NK-92 (cell line): Measurements from ENCODE around the gene VTN.
"Not testable (repeated sequence)": the region's sequence is repeated elsewhere in the genome, so short reads cannot be mapped to it uniquely, and the experiment has no call there.

Source experiments
- DNase-seq: peaks from one replicate; lab custom pipeline; 2025; ENCODE audit not compliant: unreplicated experiment; lab: John Stamatoyannopoulos, UW

The VTN gene

DNA sequence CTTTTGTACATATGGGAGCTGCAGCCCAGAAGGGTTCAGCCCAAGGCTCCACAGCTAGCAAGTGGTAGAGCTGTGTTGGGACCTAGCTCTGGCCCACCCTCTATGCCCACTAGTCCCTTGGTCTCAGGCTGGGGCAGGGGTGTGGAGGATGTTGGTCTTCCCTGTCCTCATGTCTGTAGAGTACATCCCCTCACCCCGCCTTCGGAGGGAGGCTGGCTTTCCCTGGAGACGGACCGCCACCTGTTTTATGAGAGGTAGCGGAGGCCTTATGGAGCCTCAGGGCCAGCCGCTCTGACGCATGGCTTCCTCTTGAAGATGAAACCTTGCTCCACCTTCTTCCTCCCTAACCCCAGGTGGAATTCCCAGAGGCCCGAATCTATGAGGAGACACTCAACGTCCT lies 26.1 kb downstream of the VTN start:
- no peak for DNase-seq

DNA sequence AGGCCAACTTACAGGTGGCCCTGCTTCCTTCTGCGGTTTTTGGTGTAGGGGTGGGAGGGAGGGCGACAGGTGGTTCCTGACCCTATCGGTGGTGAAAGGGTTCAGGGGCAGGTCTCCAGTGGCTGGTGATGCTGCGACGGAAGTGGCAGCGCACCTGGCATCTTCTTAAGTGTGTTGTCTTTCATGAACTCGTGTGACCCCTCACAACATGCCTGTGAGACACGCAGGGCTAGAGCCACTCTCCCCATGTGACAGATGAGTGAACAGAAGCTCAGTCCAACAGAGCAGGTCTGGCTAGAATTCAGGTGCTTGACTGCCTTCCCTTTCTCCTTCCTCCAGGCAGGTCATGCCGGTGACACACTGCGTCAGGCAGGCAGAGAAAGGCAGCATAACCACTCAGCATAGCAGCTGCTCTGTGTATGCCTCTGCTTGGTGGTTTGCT lies 26.6 kb downstream of the VTN start:
- no peak for DNase-seq

GRCh38 chr17:28342313-28342712 lies 27.8 kb downstream of the VTN start:
- DNase-seq = no peak

GRCh38 chr17:28341516-28341915 lies 28.6 kb downstream of the VTN start:
- DNase-seq = no peak

DNA sequence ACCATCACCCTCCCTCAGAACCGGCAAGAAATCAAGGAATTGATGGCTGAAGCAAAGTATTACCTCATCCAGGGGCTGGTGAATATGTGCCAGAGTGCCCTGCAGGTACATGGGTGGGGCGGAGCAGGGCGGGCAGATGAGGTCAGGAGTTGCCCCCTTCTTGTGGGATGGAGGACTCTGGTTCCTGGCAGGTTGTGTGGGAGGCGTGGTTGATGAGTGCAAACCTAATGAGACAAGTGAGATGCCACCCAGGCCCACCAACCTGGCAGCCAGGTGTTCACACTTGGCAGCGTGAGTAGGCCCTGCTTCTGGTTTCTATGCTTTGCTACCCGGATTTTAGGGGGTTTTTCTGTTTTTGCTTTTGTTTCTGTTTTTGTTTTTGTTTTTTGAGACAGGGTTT lies 29.7 kb downstream of the VTN start:
- DNase-seq = no peak

GRCh38 chr17:28339431-28339830 lies 30.7 kb downstream of the VTN start:
- DNase-seq = no peak

GRCh38 chr17:28338769-28339212 lies 31.3 kb downstream of the VTN start:
- DNase-seq = not testable (repeated sequence)

GRCh38 chr17:28338056-28338768 lies 31.9 kb downstream of the VTN start:
- DNase-seq = no peak

DNA sequence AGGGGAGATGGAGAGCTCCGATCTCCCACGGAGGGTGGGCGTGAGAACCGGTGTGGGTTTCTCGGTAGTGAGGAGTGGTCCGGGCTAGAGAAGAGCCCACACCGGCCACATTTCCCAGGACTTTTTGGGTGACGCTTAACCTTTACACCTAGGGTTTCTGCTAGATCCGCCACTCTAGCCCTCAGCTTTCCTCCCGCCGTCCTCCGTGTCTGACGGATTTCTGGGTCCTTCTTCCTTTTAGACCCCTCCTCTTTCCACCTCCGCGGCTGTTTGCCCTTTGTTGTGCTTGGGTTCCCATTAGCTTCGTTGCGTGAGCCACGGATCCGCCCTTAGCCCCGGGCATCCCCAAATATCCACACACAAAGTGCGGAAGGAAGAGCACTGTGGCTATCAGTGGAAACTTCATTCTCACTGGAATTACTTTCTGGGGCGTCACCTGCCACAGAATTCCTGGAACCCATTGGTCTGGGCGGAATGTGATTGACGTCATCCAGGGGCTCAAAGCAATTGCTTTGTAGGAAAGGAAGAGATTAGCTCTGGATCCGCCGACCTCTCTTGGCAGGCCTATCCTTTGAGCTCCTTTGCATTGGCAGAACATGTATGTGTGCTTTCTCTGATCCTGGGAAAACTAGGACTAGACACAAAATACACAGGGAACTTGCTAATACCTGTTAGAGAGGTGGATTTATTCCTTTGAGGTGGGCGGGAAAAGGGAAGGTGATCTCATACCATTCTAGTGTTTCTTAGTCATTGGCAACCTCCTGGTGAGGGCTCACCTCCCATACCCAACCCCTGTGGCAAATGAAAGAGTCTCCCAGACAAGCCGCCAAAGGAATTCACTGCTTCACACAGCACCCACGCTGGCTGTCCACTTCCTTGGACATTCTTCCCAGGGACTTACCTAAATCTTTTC lies 33.9 kb downstream of the VTN start:
- no peak for DNase-seq

GRCh38 chr17:28335201-28335958 lies 34.7 kb downstream of the VTN start, which contains the start of the genes IFT20 and TNFAIP1:
IFT20 (minus strand) TSS chr17:28335472; CDS start chr17:28331985, 3,487 bp downstream.
TNFAIP1 (plus strand) TSS chr17:28335761; CDS start chr17:28339522, 3,761 bp downstream.
- DNase-seq = peak; percentile 80

- DNase-seq = no peak
These were observed 35.4 kb downstream of the VTN start for GRCh38 chr17:28334666-28335200.

DNA sequence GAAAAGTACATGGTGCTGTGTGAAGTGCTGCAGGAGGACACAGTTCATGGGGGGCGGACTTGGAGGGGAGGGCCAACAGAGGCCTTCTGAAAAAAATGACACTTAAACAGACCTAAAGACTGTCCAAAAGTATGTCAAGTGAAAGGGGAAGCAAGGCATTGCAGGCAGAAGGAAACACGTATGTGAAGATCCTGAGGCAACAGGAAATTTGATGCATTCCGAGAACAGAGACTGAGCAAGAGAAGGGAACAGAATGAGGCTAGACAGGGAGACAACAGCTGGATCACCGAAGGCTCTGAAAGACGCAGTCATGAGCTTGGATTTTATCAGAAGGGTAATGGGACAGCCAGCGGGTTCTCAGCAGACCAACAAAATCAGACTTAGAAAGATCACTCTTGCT lies 35.9 kb downstream of the VTN start:
- no peak for DNase-seq

GRCh38 chr17:28333083-28333746 lies 36.9 kb downstream of the VTN start:
- DNase-seq = no peak

DNA sequence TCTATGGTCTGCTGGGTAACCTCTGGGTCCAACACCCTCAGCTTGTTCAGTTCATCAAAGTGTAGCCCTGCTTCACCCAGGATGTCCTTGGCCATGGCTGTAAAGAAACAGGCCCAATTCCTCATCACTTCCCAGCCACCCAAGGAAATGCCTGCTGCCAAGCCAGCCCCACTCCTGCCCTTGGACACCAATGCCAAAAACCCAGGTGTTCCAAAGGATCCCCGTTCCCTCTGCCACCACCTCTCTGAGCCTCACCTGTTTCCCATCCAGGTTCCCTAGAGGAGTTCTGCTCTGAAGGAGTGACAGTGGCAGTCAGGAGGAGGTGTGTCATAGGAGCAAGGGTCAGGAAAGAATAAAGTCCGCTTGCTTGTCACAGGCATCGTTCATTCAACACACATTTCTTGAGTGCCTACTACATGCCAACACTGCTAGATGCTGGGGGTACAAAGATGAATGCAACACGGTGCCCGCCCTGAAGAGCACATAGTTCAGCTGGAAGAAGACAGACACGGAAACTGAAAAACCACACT lies 38.2 kb downstream of the VTN start:
- DNase-seq = no peak

- no peak for DNase-seq
These were observed 39.4 kb downstream of the VTN start for GRCh38 chr17:28330671-28331070.

GRCh38 chr17:28328325-28328724 lies 41.8 kb downstream of the VTN start:
- DNase-seq = no peak

GRCh38 chr17:28327709-28328108 lies 42.4 kb downstream of the VTN start:
- DNase-seq = no peak

- no peak for DNase-seq
These were observed 43.0 kb downstream of the VTN start for GRCh38 chr17:28327031-28327607.

GRCh38 chr17:28326114-28326513 lies 44.0 kb downstream of the VTN start:
- DNase-seq = no peak

- no peak for DNase-seq
These were observed 44.9 kb downstream of the VTN start for GRCh38 chr17:28325211-28325610.
